HepG2 (cell line): ENCODE measurements around the gene SYT8.

Experiments used
- AFF4 ChIP-seq: sonication (generic); formaldehyde crosslinking; IDR thresholded peaks from 2 replicates; pipeline ENCODE4 v1.4.0; 2020; ENCODE audit warnings: missing genetic modification reagents
- ATF2 ChIP-seq: sonication (generic); formaldehyde crosslinking; IDR thresholded peaks from 2 replicates; pipeline ENCODE4 v1.4.0; 2020; ENCODE audit warnings: missing genetic modification reagents
- CEBPZ ChIP-seq: IDR thresholded peaks from 2 replicates; pipeline ENCODE4 v1.6.1; 2012; ENCODE audit warnings: low read length, improper control_type of control experiment
- CTCF ChIP-seq: sonication (generic); formaldehyde crosslinking; IDR thresholded peaks from 2 replicates; pipeline ENCODE4 v1.5.0; 2020; ENCODE audit warnings: mild to moderate bottlenecking, missing genetic modification reagents, moderate library complexity
- JUN ChIP-seq: sonication (generic); formaldehyde crosslinking; IDR thresholded peaks from 2 replicates; pipeline ENCODE4 v1.4.0; 2020; ENCODE audit warnings: mild to moderate bottlenecking, missing genetic modification reagents
- RBM39 ChIP-seq: fragments of 200-400 bp; formaldehyde crosslinking; IDR thresholded peaks from one replicate; pipeline ENCODE4 v1.6.1; 2018; ENCODE audit warnings: antibody characterized with exemption, mild to moderate bottlenecking, low read depth, low read length; ENCODE audit not compliant: poor library complexity, severe bottlenecking
- SNAPC4 ChIP-seq: sonication (generic); formaldehyde crosslinking; IDR thresholded peaks from 2 replicates; pipeline ENCODE4 v1.4.0; 2020; ENCODE audit warnings: mild to moderate bottlenecking, missing genetic modification reagents
- TCF7L2 ChIP-seq: IDR thresholded peaks from 2 replicates; pipeline ENCODE4 v1.6.1; 2011; ENCODE audit warnings: mild to moderate bottlenecking, low read depth, low read length, moderate library complexity
- ZNF329 ChIP-seq: sonication (generic); formaldehyde crosslinking; IDR thresholded peaks from 2 replicates; pipeline ENCODE4 v1.9.0; 2021; ENCODE audit warnings: low read depth, mild to moderate bottlenecking, missing genetic modification reagents
- ZNF503 ChIP-seq: sonication (generic); formaldehyde crosslinking; IDR thresholded peaks from 2 replicates; pipeline ENCODE4 v1.4.0; 2020; ENCODE audit warnings: missing genetic modification reagents

- TF ChIP-seq CEBPZ (no peak), ZNF329 (CRISPR knock-in tag) (no peak), ZNF503 (CRISPR knock-in tag) (no peak), RBM39 (peak; percentile 54), JUN (CRISPR knock-in tag) (no peak), CTCF (CRISPR knock-in tag) (peak; percentile 98), AFF4 (CRISPR knock-in tag) (no peak), SNAPC4 (CRISPR knock-in tag) (peak; percentile 42; the same call in 1 of the 2 replicates), TCF7L2 (no peak), ATF2 (CRISPR knock-in tag) (no peak; the same call in 1 of the 2 replicates)
Observed at GRCh38 chr11:1825039-1825740, 9.6 kb upstream of the SYT8 start.
